A549 (cell line): Measurements from ENCODE around the gene TFR2.

Experiments used
- BCL3 ChIP-seq: fragments of >200 bp; sonication (Bioruptor Twin); formaldehyde crosslinking; IDR thresholded peaks from 3 replicates; pipeline ENCODE4 v1.6.1; 2016
- CEBPB ChIP-seq, 2 experiments: fragments of >200 bp in 1 of 2; sonication (Bioruptor Twin) in 1 of 2; formaldehyde crosslinking in 1 of 2; IDR thresholded peaks; 2 replicates each; pipeline ENCODE4 v1.6.1; 2012 to 2016
- CHD4 ChIP-seq: fragments of 200-600 bp; sonication (generic); IDR thresholded peaks from 2 replicates; pipeline ENCODE4 v1.6.1; 2016; ENCODE audit warnings: antibody characterized with exemption, mild to moderate bottlenecking, borderline replicate concordance
- CTCF ChIP-seq: fragments of >200 bp; sonication (Bioruptor Twin); formaldehyde crosslinking; IDR thresholded peaks from 3 replicates; pipeline ENCODE4 v1.5.1; 2016
- ESRRA ChIP-seq: fragments of 150-350 bp; IDR thresholded peaks from 2 replicates; pipeline ENCODE4 v1.6.1; 2014; ENCODE audit warnings: mild to moderate bottlenecking, low read length, borderline replicate concordance
- HMGXB4 ChIP-seq: fragments of 250-450 bp; sonication (Bioruptor Pico); IDR thresholded peaks from 2 replicates; pipeline ENCODE4 v1.5.0; 2021; ENCODE audit warnings: mild to moderate bottlenecking, moderate library complexity, borderline replicate concordance
- JUN ChIP-seq, 2 experiments: fragments of >200 bp; sonication (Bioruptor Twin); formaldehyde crosslinking; IDR thresholded peaks; 2 replicates in 1 of 2; 3 replicates in 1 of 2; pipeline ENCODE4 v1.6.1; 2016 to 2017
- KDM1A ChIP-seq: fragments of 200-600 bp; sonication (generic); IDR thresholded peaks from 2 replicates; pipeline ENCODE4 v1.6.1; 2016; ENCODE audit warnings: low read depth, mild to moderate bottlenecking
- POLR2A ChIP-seq: IDR thresholded peaks from 2 replicates; pipeline ENCODE4 v1.6.1; 2012; ENCODE audit warnings: mild to moderate bottlenecking, low read length
- RAD21 ChIP-seq, 2 experiments: fragments of >200 bp in 1 of 2; sonication (Bioruptor Twin) in 1 of 2; formaldehyde crosslinking in 1 of 2; IDR thresholded peaks in 1 of 2; conservative IDR thresholded peaks in 1 of 2; 2 replicates in 1 of 2; 3 replicates in 1 of 2; pipeline ENCODE4 v1.6.1; 2012 to 2018; ENCODE audit warnings: inconsistent platforms in 1 of 2
- SMC3 ChIP-seq: fragments of >200 bp; sonication (Bioruptor Twin); formaldehyde crosslinking; IDR thresholded peaks from 3 replicates; pipeline ENCODE4 v1.6.1; 2018; ENCODE audit warnings: inconsistent platforms
- ZC3H11A ChIP-seq: fragments of 450-650 bp; IDR thresholded peaks from 2 replicates; pipeline ENCODE4 v1.6.1; 2014; ENCODE audit warnings: antibody characterized with exemption, mild to moderate bottlenecking

- TF ChIP-seq BCL3: no peak
- TF ChIP-seq CTCF: no peak
- no peak for TF ChIP-seq ESRRA
- TF ChIP-seq SMC3: no peak
- TF ChIP-seq HMGXB4 (CRISPR knock-in tag): no peak
- no peak for TF ChIP-seq CHD4
- no peak for TF ChIP-seq KDM1A
- TF ChIP-seq RAD21 (conservative IDR thresholded peaks at IDR 0.05 in 1 of 2, IDR thresholded peaks at IDR 0.05 in 1 of 2): no peak
- no peak for TF ChIP-seq POLR2A
- no peak for TF ChIP-seq ZC3H11A
- TF ChIP-seq CEBPB (IDR thresholded peaks at IDR 0.05): no peak
- no peak for TF ChIP-seq JUN (IDR thresholded peaks at IDR 0.05)
Observed at GRCh38 chr7:100602889-100603725, 38.2 kb downstream of the TFR2 start.
